Keratinocyte (primary cell): ENCODE data around the gene PYY. TPM values are rescaled to one million over a fixed set of nuclear protein-coding genes. Genes with fewer than 3 reads are reported as not detected.
"Not testable (repeated sequence)": the region's sequence is repeated elsewhere in the genome, so short reads cannot be mapped to it uniquely, and the experiment has no call there.

Source experiments
- DNase-seq: peaks from one replicate; pipeline ENCODE4 v3.0.0-alpha.2; 2011; ENCODE audit warnings: low read depth, missing footprints, low spot score
- FAIRE-seq: peaks from 2 replicates; lab custom pipeline; 2011; peaks lifted over from hg19 to GRCh38; lab: Jason Lieb, UNC
- H2AFZ ChIP-seq: 2 replicates; pipeline ENCODE4 v1.6.0; 2012; ENCODE audit warnings: low read length, control low read depth, inconsistent platforms; ENCODE audit not compliant: control insufficient read depth
- H3K27ac ChIP-seq: 2 replicates; pipeline ENCODE4 v1.5.1; 2011; ENCODE audit warnings: low read length; ENCODE audit not compliant: control insufficient read depth, insufficient read depth
- H3K27me3 ChIP-seq: 3 replicates; pipeline ENCODE4 v1.6.0; 2011; ENCODE audit warnings: low read length; ENCODE audit not compliant: control insufficient read depth, insufficient read depth; ENCODE audit errors: extremely low read depth
- H3K36me3 ChIP-seq, 2 experiments: 2 replicates in 1 of 2; 3 replicates in 1 of 2; pipeline ENCODE4 v1.5.1; 2011; ENCODE audit warnings: low read length in 2 of 2, mild to moderate bottlenecking in 1 of 2; ENCODE audit not compliant: control insufficient read depth in 2 of 2, insufficient read depth in 2 of 2; ENCODE audit errors: extremely low read depth in 1 of 2
- H3K4me1 ChIP-seq: 3 replicates; pipeline ENCODE4 v1.5.1; 2011; ENCODE audit warnings: low read length; ENCODE audit not compliant: control insufficient read depth, insufficient read depth; ENCODE audit errors: extremely low read depth
- H3K4me2 ChIP-seq: 3 replicates; pipeline ENCODE4 v1.6.0; 2011; ENCODE audit warnings: low read depth, low read length; ENCODE audit not compliant: control insufficient read depth, insufficient read depth; ENCODE audit errors: extremely low read depth
- H3K4me3 ChIP-seq, 3 experiments: fragments of 200-600 bp in 1 of 3; sonication (generic) in 1 of 3; 2 replicates in 2 of 3; 3 replicates in 1 of 3; pipeline ENCODE4 v1.5.1; 2011 to 2016; ENCODE audit warnings: low read length in 3 of 3, mild to moderate bottlenecking in 3 of 3, control low read depth in 2 of 3, inconsistent platforms in 1 of 3, low read depth in 1 of 3, mixed read lengths in 1 of 3, mixed run types in 1 of 3, moderate library complexity in 1 of 3; ENCODE audit not compliant: control insufficient read depth in 2 of 3, insufficient read depth in 2 of 3; ENCODE audit errors: extremely low read depth in 1 of 3
- H3K79me2 ChIP-seq: 2 replicates; pipeline ENCODE4 v1.6.0; 2012; ENCODE audit warnings: low read length; ENCODE audit not compliant: control insufficient read depth, insufficient read depth
- H3K9ac ChIP-seq: 3 replicates; pipeline ENCODE4 v1.6.0; 2011; ENCODE audit warnings: low read length; ENCODE audit not compliant: control insufficient read depth, insufficient read depth; ENCODE audit errors: extremely low read depth
- H3K9me1 ChIP-seq: 3 replicates; pipeline ENCODE4 v1.6.0; 2011; ENCODE audit warnings: low read length; ENCODE audit not compliant: control insufficient read depth, insufficient read depth; ENCODE audit errors: extremely low read depth
- H3K9me3 ChIP-seq: 2 replicates; pipeline ENCODE4 v1.5.1; 2012; ENCODE audit warnings: low read depth, low read length; ENCODE audit not compliant: control insufficient read depth
- H4K20me1 ChIP-seq: 3 replicates; pipeline ENCODE4 v1.6.0; 2011; ENCODE audit warnings: low read length; ENCODE audit not compliant: control insufficient read depth, insufficient read depth; ENCODE audit errors: extremely low read depth
- CTCF ChIP-seq, 3 experiments: IDR thresholded peaks in 1 of 3; conservative IDR thresholded peaks in 1 of 3; optimal IDR thresholded peaks in 1 of 3; 2 replicates in 2 of 3; 3 replicates in 1 of 3; pipeline versions ENCODE3 to v1.5.1; 2011; ENCODE audit warnings: low read length in 3 of 3, mild to moderate bottlenecking in 3 of 3, moderate library complexity in 2 of 3, control low read depth in 1 of 3, inconsistent platforms in 1 of 3; ENCODE audit not compliant: insufficient read depth in 2 of 3; ENCODE audit errors: extremely low read depth in 1 of 3
- EZH2 ChIP-seq: IDR thresholded peaks from one replicate; pipeline ENCODE4 v1.6.1; 2012; ENCODE audit warnings: inconsistent platforms, mild to moderate bottlenecking, low read length, moderate library complexity
- dilution Hi-C: fragments of 300-500 bp; cut with MboI; formaldehyde crosslinking; loops from one replicate; pipeline ENCODE4 v1.7.0; 2020; ENCODE audit warnings: low sequenced_read_pairs; ENCODE audit not compliant: extremely low pct_ligation_motif_present
- polyA plus RNA-seq, 5 experiments: library from polyadenylated mRNA; depleted of rRNA in 3 of 5; stranded (reverse) in 3 of 5; stranded (forward) in 1 of 5; unstranded in 1 of 5; fragments of >200 nt; gene quantifications; 1 replicate in 1 of 5; 2 replicates in 3 of 5; 3 replicates in 1 of 5; pipeline versions ENCODE4 v1.2.1 to v1.2.3, GENCODE V29; 2011 to 2012; ENCODE audit warnings: missing spikeins in 2 of 5, low read depth in 1 of 5, low replicate concordance in 1 of 5

The PYY gene
- polyA plus RNA-seq, 1 donor (not counting 4 experiments of a cell fraction or from before 2014, with no cell fraction given): not detected

GRCh38 chr17:43974382-43975266 is 20.9 kb upstream of the PYY start:
- Histone ChIP-seq H3K36me3 (no peaks in the 10 kb centered on the region), H2AFZ (no peak overlapping the region), H3K9me1 (no peaks in the 10 kb centered on the region), H3K9me3 (no peaks in the 10 kb centered on the region), H3K4me1 (no peaks in the 10 kb centered on the region), H3K9ac (no peak overlapping the region), H3K79me2 (no peaks in the 10 kb centered on the region), H3K27ac (no peak overlapping the region), H3K27me3 (peaks cover 28% of the 10 kb centered on the region), H3K4me3 (no peak overlapping the region), H3K4me2 (no peak overlapping the region), H4K20me1 (no peaks in the 10 kb centered on the region)
- FAIRE-seq: no peak
- TF ChIP-seq EZH2 (no peak), CTCF (optimal IDR thresholded peaks at IDR 0.05 in 1 of 3, IDR thresholded peaks at IDR 0.05 in 1 of 3, conservative IDR thresholded peaks at IDR 0.05 in 1 of 3; ENCODE audit: extremely low read depth in 1 of 3, insufficient read depth in 2 of 3, low read length in 3 of 3) (no peak)
- dilution Hi-C loops: no loop called here
- no peak for DNase-seq

- H3K27ac ChIP-seq, H3K79me2 ChIP-seq, H3K4me2 ChIP-seq, H3K36me3 ChIP-seq, H3K4me1 ChIP-seq, H3K4me3 ChIP-seq, H2AFZ ChIP-seq, dilution Hi-C loops, H4K20me1 ChIP-seq, DNase-seq, H3K9me1 ChIP-seq, H3K9ac ChIP-seq, H3K9me3 ChIP-seq, FAIRE-seq: not testable (repeated sequence)
- H3K27me3 ChIP-seq: peaks cover 12% of the 10 kb centered on the region
These were observed 18.9 kb upstream of the PYY start for GRCh38 chr17:43972444-43973212.

DNA sequence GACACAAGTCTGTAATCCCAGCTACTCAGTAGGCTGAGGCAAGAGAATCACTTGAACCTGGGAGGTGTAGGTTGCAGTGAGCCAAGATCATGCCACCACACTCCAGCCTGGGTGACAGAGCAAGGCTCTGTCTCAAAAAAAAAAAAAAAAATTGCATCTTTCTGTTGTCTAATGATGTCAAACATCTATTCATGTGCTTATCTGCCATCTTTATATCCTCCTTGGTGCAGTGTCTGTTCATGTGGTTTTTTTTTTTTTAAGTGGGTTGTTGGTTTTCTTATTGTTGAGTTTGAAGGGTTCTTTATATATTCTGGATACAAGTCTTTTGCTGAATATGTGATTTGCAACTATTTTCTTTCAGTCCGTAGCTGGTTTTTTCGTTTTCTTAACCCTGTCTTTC is 17.7 kb upstream of the PYY start:
- H3K9me1 ChIP-seq, H4K20me1 ChIP-seq, H3K9me3 ChIP-seq, FAIRE-seq, H3K4me2 ChIP-seq, H3K4me3 ChIP-seq, H3K9ac ChIP-seq, H3K27me3 ChIP-seq, H3K79me2 ChIP-seq, DNase-seq, H3K36me3 ChIP-seq, H3K27ac ChIP-seq, H2AFZ ChIP-seq, dilution Hi-C loops, H3K4me1 ChIP-seq: not testable (repeated sequence)
